BJ (cell line): ENCODE results near the gene POLR3H. TPM values are rescaled to one million over a fixed set of nuclear protein-coding genes. Genes with fewer than 3 reads are reported as not detected.

Experiments
- CTCF ChIA-PET: fragments of 350-600 bp; formaldehyde crosslinking; extraction: SDS; loops from one replicate; lab custom pipeline; 2021; ENCODE audit warnings: antibody characterized with exemption, inconsistent platforms; lab: Yijun Ruan, JAX
- POLR2A ChIA-PET: fragments of 300-600 bp; sonication (Branson Sonifier 250); formaldehyde crosslinking; extraction: SDS; loops from one replicate; lab custom pipeline; 2021; ENCODE audit warnings: antibody characterized with exemption; lab: Charles Lee
- DNase-seq: peaks from one replicate; pipeline ENCODE4 v3.0.0-alpha.2; 2011; ENCODE audit warnings: low read depth
- H3K27me3 ChIP-seq: 2 replicates; pipeline ENCODE4 v1.6.0; 2011; ENCODE audit warnings: low read length; ENCODE audit not compliant: control insufficient read depth, insufficient read depth
- H3K36me3 ChIP-seq: 2 replicates; pipeline ENCODE4 v1.5.1; 2011; ENCODE audit warnings: low read length; ENCODE audit not compliant: control insufficient read depth, insufficient read depth
- H3K4me3 ChIP-seq: 2 replicates; pipeline ENCODE4 v1.5.1; 2011; ENCODE audit warnings: low read depth, mild to moderate bottlenecking, control low read depth, low read length
- CTCF ChIP-seq: IDR thresholded peaks from 2 replicates; pipeline ENCODE4 v1.5.1; 2011; ENCODE audit warnings: low read depth, mild to moderate bottlenecking, control low read depth, inconsistent platforms, low read length, moderate library complexity; ENCODE audit not compliant: insufficient read depth
- polyA plus RNA-seq: library from polyadenylated mRNA; depleted of rRNA; stranded (reverse); fragments of >200 nt; gene quantifications from 2 replicates; pipeline ENCODE4 v1.2.3, GENCODE V29; 2011

The POLR3H gene
- polyA plus RNA-seq, 1 experiment = 52.5 TPM

- Histone ChIP-seq H3K36me3 (peaks cover 5% of the 10 kb centered on the region), H3K27me3 (no peaks in the 10 kb centered on the region), H3K4me3 (no peak overlapping the region)
- CTCF ChIA-PET = interaction anchor here (1.4 to 4.1 kb wide), 3 partner anchors 13 to 103 kb away, joined by 3 to 18 read pairs (median 11); no protein-coding TSS in a partner anchor
- POLR2A ChIA-PET = no interaction called here
- no peak for TF ChIP-seq CTCF
- no peak for DNase-seq
Observed at GRCh38 chr22:41505511-41506220, 38.6 kb downstream of the POLR3H start.

- ChIA-PET POLR2A (no interaction called here), CTCF (interaction anchor here (0.6 to 4.1 kb wide), 4 partner anchors 13 to 102 kb away, joined by 3 to 18 read pairs (median 7); no protein-coding TSS in a partner anchor)
- no peak for DNase-seq
- Histone ChIP-seq H3K4me3 (no peak overlapping the region), H3K27me3 (no peaks in the 10 kb centered on the region), H3K36me3 (peaks cover 5% of the 10 kb centered on the region)
- TF ChIP-seq CTCF = no peak
Observed at GRCh38 chr22:41504816-41505215, 39.5 kb downstream of the POLR3H start.

- TF ChIP-seq CTCF = no peak
- H3K36me3 ChIP-seq = peaks cover 6% of the 10 kb centered on the region
- no peak overlapping the region for H3K4me3 ChIP-seq
- POLR2A ChIA-PET = no interaction called here
- CTCF ChIA-PET = interaction anchor here (0.6 to 4.1 kb wide), 3 partner anchors 14 to 77 kb away, joined by 3 to 18 read pairs (median 3); no protein-coding TSS in a partner anchor
- DNase-seq = no peak
- no peaks in the 10 kb centered on the region for H3K27me3 ChIP-seq
Observed at GRCh38 chr22:41504397-41504796, 39.9 kb downstream of the POLR3H start.

DNA sequence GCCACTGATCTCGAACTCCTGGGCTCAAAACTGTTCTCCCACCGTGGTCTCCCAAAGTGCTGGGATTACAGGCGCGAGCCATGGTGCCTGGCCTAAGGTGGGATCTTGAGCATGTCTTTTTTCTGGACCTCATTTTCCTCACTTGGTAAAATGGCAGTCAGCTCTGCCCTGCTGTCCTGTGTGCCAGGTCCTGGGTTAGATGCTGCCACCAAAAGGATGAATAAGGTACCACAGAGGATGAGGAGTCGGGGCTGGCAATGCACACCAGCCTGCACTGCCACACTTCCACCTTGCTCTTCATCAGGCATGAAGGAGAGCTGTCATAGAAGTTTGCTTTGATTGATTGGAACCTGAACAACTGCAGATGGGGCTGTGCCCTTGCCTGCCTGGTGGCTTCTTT, 43.1 kb downstream of the POLR3H start:
- peak; percentile 25 for TF ChIP-seq CTCF
- Histone ChIP-seq H3K36me3 (peaks cover 6% of the 10 kb centered on the region), H3K4me3 (no peak overlapping the region), H3K27me3 (no peaks in the 10 kb centered on the region)
- CTCF ChIA-PET = interaction anchor here (0.6 to 2.9 kb wide), 8 partner anchors 10 to 306 kb away, joined by 3 to 12 read pairs (median 3); no protein-coding TSS in a partner anchor
- POLR2A ChIA-PET = no interaction called here
- no peak for DNase-seq

- POLR2A ChIA-PET = no interaction called here
- Histone ChIP-seq H3K4me3 (no peak overlapping the region), H3K27me3 (no peaks in the 10 kb centered on the region), H3K36me3 (peaks cover 8% of the 10 kb centered on the region)
- DNase-seq = no peak
- CTCF ChIA-PET = interaction anchor here (0.6 to 2.9 kb wide), 8 partner anchors 9 to 224 kb away, joined by 3 to 12 read pairs (median 3); no protein-coding TSS in a partner anchor
- TF ChIP-seq CTCF = no peak
Observed at GRCh38 chr22:41500303-41500702, 44.0 kb downstream of the POLR3H start.
